Measurements from ENCODE around the gene ARHGAP15.

ARHGAP15 gene

DNA sequence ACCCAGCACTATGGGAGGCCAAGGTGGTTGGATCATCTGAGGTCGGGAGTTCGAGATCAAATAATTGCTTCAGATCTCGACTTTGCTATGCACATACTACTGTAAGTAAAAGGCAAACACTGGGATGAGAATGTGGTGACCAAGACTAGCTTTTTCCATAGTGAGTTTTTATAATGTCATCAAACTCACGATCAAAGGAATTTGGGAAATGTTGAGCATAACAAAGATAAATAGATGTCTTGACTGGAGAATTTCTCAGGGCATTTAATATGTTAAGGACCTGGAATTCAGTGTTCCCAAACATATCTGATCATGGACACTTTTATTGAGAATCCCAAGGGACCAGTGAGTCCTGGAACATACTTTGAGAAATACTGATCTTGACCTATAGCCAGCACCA is 205.6 kb downstream of the ARHGAP15 start:
- no peak for TF ChIP-seq CTCF (IDR thresholded peaks at IDR 0.05; ENCODE audit: insufficient read depth, low read depth, low read length, missing control alignments)
- H3K4me3 ChIP-seq (ENCODE audit: low read depth, low read length), result no peak overlapping the region
- DNase-seq (ENCODE audit: low read depth), result no peak

DNA sequence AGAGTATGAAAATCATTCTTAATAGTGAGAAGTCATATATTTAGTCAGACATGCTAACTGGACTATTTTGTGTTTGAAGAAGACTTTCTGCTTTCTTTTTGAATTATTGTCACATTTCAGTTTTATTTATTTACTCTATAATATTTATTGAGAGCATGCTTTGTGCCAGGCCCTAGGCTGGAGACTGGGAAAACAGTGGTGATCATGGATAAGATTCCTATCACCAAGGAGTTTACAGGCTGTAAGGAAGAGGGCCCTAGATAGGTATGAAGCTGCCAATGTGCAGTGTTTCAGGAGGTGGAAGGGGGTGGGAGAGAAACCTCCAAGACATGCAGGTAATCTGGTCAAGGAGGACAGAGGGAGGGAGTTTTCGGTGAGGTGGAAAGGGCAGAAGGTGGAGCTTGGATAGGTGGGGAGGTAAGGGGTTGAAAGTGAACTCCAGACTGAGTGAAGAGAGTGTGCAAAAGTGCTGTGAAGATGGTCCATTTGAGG is 207.5 kb downstream of the ARHGAP15 start:
- H3K4me3 ChIP-seq (ENCODE audit: low read depth, low read length), result no peak overlapping the region
- DNase-seq (ENCODE audit: low read depth), result no peak
- no peak for TF ChIP-seq CTCF (IDR thresholded peaks at IDR 0.05; ENCODE audit: insufficient read depth, low read depth, low read length, missing control alignments)

DNA sequence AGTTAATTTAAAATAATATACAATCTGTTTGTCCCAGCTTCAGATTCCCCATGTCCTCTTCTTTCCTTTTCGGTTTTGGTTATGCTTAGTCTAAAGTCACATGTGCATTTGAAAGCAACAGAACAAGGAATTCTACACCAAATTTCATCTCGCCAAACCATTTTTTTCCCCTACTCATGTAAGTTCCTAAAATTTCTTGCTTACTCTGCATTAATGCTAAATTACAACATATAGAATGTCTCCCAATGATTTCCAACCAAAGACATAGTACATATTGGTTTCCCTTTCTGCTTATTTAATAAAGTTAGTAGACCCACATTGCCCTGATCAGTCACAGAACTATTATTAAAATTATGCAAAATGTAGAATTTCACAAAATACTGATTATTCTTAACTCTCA is 212.3 kb downstream of the ARHGAP15 start:
- TF ChIP-seq CTCF (IDR thresholded peaks at IDR 0.05; ENCODE audit: insufficient read depth, low read depth, low read length, missing control alignments), result no peak
- DNase-seq (ENCODE audit: low read depth), result no peak
- H3K4me3 ChIP-seq (ENCODE audit: low read depth, low read length), result no peak overlapping the region

DNA sequence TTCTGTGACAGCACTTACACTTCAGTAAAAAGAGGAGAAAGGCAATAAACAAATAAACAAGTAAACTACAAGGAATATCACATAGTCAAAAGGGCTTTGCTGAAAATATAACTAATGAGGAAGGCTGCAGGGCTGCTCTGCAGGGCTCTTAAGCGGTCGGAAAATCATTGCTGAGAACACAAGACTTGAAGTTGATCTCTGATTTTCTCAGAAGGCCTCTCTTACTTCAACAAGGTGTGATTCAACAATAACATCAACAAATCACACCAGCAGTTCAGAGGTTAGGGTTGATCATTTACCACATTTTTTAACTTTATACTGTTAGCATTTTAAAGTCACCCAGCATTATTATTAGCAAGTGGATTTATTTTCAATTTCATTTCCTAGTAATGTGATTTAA is 215.6 kb downstream of the ARHGAP15 start:
- H3K4me3 ChIP-seq (ENCODE audit: low read depth, low read length), result no peak overlapping the region
- TF ChIP-seq CTCF (IDR thresholded peaks at IDR 0.05; ENCODE audit: insufficient read depth, low read depth, low read length, missing control alignments), result no peak
- DNase-seq (ENCODE audit: low read depth), result no peak

GRCh38 chr2:143345887-143346787 is 216.9 kb downstream of the ARHGAP15 start:
- no peak for TF ChIP-seq CTCF (IDR thresholded peaks at IDR 0.05; ENCODE audit: insufficient read depth, low read depth, low read length, missing control alignments)
- DNase-seq (ENCODE audit: low read depth), result no peak

GRCh38 chr2:143347271-143347695 is 218.1 kb downstream of the ARHGAP15 start:
- DNase-seq (ENCODE audit: low read depth), result no peak
- H3K4me3 ChIP-seq (ENCODE audit: low read depth, low read length), result no peak overlapping the region
- no peak for TF ChIP-seq CTCF (IDR thresholded peaks at IDR 0.05; ENCODE audit: insufficient read depth, low read depth, low read length, missing control alignments)

More at GRCh38 chr2:143345887-143346787, 216.9 kb downstream of the ARHGAP15 start:
- H3K4me3 ChIP-seq (ENCODE audit: low read depth, low read length), result no peak overlapping the region
